Stimulated activated CD8-positive, alpha-beta memory T cell treated with anti-CD3 and anti-CD28 coated beads, Interleukin-15, amount 100 ng/mL, for 24 hours (primary cell): ENCODE results near the gene CLASP1.

Source experiments
- DNase-seq: peaks from one replicate; pipeline ENCODE4 v3.0.0-alpha.2; 2020; ENCODE audit warnings: low read depth

CLASP1 gene

DNA sequence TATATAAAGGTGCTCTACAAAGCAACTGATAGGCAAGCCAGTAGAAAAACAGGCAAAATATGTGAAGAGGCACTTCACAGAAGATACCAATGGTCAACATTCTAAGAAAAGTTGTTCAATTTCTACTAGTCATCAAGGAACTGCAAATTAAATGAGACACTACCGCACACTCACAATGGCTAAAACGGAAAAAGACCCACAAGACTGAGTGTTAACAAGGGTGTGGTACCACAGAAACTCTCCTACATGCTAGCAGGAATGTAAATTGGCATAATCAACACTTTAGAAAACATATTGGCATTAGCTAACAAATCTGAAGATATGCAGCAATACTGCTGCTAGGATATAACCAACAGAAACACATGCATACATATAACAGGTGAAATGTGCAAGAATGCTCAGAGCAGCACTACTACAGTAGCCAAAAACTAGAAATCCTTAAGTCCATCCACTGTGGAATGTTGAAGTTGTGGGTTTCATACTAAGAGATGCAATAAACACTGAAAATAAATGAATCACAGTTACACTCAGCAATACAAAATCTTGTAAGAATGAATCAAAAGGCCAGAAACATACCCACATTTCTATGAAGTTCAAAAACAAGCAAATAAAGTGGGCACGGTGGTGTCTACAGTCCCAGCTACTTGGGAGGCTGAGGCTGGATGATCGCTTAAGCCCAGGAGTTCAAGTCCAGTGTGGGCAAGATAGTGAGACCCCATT lies 109.4 kb downstream of the CLASP1 start:
- DNase-seq: no peak

DNA sequence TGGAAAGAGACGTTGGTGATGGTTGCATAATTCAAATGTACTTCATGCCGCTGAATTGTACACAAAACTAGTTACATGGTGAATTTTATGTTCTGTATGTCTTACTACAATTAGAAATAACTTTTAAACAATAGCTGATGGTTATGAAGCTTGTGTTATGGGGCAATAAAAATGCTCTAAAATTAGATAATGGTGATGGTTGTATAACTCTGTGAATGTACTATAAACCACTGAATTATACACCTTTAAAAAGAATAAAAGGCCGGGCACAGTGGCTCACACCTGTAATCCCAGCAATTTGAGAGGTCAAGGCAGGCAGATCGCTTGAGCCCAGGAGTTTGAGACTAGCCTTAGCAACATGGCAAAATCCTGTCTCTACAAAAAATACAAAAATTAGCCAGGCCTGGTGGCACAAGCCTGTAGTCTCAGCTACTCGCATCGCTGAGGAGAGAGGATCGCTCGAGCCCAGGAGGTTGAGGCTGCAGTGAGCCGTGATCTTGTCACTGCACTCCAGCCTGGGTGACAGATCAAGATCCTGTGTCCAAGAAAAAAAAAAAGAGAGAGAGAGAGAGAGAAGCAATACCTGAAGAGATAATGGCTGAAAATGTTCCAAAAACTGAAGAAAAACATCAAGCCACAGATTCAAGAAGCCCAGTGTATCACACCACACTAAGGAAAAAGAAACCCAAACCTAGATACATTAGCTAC lies 112.3 kb downstream of the CLASP1 start:
- no peak for DNase-seq

DNA sequence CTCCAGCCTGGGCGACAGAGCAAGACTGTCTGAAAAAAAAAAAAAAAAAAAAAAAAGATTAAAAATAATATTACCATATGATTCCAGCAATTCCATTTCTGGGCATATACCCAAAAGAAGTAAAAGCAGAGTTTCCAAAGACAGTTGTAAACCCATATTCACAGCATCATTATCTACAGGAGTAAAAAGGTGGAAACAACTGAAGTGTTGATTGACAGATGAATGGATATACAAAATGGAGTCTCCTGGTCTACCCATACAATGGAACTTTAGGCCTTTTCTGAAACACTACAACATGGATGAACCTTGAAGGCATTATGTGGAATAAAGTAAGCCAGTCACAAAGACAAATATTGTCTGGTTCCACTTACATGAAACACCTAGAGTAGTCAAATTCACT lies 112.9 kb downstream of the CLASP1 start:
- no peak for DNase-seq

DNA sequence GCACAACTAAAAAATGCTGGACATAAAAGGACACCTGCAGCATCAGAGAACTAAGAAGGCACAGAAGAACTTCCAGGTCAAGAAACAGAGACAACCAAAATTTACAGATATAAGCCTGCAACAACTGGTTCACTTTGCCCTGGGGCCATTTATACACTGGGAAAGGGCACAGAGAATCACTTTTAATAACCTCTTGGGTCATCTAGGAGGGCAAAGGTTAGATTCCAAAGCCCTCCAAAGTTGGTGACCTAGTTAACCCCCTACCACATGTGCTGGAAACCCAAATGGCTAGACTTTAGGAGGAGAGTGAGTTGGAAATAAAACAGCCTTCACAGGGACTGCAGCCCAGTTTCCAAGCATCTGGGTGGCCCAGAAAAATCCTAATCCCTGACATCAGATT lies 115.3 kb downstream of the CLASP1 start:
- DNase-seq: no peak

DNA sequence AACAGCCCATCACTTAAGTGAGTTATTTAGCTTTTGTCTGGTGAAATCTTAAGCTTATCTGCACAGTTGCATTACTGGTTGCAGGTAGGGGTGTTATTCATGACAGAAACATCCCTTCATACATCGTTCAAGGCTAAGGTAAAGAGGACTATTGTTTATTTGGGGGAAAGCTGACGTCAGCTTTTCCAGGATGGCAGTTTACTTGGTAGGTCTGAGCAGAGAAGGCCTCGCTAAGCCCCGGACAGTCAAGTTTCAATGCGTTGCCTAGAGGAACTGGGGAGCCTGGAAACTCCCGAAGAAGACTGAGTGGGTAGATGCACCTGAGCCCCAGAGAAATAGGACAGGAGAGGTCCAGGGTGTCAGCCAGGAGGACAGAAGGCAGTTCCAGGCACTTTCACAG lies 116.4 kb downstream of the CLASP1 start:
- no peak for DNase-seq

DNA sequence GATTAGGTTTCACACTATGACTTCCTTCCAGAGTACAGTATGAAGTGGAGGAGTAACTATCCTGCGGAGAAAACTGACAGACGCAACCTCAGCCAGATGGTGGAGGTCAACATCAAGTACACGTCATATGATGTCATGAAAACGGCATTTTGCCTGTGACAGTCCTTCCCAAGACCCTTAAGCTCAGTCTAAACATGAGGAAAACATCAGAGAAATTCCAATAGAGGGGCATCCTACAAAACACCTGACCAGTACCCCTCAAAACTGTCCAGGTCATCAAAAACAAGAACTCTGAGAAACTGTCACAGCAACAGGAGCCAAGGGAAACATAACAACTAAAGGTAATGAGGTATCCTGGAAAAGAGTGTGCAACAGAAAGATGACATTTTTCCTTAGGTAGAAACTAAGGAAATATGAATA lies 116.9 kb downstream of the CLASP1 start:
- DNase-seq: no peak

DNA sequence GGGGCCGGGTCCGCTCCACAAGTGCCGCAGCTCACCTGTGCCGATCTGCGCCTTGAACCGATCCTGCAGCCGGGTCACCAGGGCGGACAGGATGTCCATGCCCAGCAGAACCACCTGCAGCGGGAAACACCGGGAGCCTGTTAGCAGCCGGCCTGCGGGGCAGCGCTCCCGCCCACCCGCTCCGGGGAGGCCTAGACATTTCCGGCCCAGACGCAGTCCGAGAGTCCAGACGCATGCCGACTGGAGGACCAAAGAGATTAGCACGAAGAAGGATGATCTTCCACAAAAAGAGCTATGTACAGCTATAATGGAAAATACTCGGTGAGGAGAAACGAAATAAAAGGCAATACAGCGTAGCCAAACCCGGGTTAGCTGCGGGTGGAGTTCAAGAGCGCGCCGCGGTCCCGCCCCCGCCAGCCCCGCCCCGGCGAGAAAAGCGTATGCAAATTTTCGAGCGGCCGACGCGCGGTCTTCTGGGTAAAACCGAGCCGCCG lies 119.0 kb downstream of the CLASP1 start:
- peak; percentile 73 for DNase-seq

DNA sequence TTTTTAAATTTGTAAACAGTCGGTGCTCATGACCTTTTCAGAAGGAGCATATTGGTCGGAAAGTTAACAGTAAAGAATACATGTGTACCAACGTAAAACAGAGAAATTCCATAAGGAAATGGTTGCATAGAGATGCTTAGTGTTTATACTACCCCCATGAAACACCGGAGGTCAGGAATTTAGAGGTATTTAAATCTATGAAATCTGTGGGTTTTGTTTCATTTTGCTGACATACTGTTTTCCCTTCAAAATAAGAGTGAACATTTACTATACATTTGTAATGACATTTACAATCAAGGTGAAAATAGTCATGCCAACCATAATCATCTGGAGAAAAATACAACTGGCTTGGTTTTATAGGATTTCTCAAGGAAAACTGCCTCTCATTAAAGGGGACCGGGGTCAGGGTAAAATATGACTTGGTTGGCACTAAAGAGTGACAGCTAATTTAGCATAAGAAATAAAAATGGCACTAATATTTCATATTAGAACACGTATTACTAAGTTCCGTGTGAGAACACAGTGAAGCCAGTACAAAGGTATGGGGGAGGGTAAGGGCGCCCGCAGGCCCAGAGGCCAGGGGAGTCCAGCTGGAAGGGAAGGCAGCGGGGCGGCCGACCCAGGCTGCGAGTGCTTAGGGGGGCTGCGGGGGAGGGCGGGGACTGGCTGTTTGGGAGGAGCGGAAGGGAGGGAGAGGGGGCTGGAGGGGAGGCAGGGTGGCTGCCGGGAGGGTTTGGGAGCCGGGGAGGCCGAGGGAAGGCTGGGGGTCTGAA lies 119.6 kb downstream of the CLASP1 start:
- peak; percentile 21 for DNase-seq

DNA sequence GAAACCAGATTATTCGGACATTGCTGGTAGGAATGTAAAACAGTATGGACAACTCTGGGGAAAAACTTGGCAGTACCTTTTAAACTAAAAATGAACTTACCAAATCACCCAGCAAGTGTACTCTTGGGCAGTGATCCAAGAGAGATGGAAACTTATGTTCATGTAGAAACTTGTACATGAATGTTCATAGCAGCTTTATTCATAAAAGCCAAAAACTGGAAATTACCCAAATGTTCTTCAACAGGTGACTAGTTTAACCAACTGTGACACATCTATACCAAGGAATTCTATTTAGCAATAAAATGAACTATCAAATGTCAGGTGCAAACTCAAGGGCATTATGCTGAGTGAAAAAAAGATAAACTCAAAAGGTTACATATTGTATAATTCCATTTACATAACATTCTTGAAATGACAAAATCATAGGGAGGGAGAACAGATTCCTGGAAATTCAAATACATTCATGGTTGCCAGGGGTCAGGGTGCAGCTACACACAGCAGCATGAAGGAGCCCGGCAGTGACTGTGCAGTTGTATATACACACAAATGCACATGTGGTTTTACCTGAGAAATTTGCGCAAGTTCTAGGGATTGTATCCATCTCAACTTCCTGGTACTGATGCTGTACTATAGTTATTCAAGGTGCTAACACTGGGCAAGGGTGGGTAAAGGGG lies 122.1 kb downstream of the CLASP1 start:
- no peak for DNase-seq

DNA sequence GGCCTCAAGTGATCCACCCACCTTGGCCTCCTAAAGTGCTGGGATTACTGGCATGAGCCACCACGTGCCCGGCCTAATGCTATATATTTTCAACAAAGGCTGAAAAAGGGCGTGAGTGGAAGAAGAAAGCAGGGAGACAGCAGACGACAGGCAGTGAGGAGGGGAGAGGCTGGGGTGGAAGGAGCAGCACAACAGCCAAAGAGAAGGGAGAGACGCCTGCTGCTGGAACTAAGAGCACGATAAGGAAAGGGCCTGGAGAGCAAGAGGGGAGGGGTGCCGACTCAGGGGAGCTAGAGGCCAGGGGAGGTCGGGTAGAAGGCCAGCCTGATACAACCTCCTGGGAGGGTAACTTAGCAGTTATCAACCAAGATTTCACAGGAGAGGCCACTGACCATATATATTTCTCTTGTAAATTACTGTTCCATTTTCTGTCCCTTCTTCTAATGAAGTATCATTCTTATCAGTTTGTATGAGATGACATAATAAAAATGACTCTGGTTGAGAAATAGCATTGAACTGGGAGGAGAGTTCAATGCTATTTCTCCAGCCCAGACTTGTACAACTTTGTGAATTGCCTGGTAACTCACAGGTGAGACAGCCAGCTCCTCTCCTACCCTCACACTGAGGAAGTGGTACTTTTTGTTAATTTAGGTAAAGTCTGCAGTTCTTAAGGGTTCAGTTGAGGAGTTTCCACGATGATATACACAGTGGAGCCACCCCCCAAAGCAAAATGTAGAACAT lies 124.4 kb downstream of the CLASP1 start:
- DNase-seq: no peak

DNA sequence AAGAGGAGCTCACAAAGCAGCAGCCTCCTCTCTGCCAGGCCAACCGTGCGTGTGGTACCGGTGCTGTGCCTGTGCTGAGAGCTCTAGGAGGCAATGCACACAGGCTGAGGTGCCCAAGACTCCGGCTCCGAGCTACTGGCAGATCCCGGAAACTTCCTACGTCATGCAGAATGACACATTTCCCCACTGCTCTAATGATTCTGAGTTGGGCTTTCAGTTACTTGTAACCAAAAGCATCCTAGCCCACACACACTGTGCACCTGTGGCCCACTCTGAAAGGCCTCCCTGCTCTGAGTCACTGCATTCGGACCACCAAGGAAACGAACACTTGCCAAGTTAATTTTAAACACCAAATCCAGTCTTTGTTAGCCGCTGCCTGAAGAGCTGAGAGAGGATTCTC lies 127.9 kb downstream of the CLASP1 start:
- no peak for DNase-seq

DNA sequence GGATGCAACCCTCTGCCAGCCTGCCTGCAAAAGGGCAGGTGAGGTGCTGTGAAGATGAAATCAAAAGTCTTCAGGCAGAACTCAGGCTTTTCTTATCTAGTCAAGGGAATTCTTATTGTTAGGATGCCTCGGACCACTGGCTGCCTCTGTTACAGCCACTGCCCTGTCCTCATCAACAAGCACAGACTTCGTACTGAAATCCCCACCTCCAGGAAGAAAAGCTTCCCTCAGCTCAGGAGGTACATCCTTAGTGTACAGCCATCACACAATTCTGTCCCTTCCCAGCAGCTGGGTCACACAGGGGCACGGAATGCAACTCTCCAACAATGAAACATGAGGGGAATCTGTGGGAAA lies 128.6 kb downstream of the CLASP1 start:
- DNase-seq: no peak

DNA sequence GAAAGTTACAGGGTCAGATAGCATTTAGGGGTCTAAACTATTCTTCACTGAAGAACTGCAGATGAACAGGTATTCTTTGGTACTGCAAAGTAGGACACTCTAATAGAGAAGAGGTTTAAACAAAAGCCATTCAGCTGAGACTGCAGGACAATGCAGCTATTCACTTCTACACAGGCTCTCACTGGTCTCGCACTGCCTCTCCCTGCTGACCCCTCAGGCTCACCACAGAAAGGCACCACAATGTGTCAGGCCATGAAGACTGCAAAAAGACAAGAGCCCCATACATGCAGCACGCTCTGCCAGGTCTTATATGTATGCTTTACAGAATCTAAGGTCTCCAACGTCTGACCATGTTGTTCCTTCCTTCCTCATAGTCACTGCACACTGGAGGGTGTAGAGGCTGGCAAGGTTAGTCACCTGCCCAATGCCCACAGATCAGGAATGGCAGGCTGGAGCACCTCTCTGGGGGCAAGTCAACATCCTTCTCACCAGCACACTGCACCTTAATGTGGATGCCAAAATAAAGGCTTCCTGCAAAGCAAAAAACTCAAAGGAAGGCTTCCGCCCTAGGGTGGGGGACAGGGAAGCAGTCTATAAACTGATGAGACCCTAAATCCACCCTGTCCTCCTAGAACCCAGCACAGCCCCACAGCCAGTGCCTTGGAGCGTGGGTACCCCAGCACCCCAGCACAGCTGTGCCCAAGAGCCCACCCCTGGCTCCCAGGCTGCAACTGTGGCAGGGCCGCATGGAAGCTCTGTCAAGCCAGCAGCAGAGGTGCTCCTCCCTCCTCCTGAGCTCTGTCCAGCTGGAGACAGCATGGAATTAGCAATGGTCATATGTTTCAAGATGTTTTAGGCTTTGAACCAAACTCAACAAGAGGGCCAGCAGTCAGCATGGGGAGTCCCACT lies 129.3 kb downstream of the CLASP1 start:
- no peak for DNase-seq

DNA sequence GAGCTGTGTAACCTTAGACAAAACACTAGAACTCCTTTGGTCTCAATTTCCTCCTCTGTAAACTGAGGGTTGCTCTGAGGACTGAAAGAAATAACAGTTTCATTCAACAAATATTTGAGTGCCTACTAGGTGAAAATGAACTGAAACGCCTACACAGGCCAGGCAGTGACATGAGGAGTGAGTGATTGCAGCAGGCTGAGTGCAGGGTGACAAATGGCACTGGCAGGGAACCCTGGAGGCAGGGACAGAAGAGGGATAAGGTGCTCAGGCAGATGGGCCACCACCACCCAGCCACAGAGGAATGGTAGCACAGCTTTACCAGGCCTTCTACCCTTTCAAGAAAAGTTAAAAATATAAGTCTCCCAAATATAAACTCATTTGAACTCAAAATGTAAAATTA lies 130.1 kb downstream of the CLASP1 start:
- no peak for DNase-seq

DNA sequence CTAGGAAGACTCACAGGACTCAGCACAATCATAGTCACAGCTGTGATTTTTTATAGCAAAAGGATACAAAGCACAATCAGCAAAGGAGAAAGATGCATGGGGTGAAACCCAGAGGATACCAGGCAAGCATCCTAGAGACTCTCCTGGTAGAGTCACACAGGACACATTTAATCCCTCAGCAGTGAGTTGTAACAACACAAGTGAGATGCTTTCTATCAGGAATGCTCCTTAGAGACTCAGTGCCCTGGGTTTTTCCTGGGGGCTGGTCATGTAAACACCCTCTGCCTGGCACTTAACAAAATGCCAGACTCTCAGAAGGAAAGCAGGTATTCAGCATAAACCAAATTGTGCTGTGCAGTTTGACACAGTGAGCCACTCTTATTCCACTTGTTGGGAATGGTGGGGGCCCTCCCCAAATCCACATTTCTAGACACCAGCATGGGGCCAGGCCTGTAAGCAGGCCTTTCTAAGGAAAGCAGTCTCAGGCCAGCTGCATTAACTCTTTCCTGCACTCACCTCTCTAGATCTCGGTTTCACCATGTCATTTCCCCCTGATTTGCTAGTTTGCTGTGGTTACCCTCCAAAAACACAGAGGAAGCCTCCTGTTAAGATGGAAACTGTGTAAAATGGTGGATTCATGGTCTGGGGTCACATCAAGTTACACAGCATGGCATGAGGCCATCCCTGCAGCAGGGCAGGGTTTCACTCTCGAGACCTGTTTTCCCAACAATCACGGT lies 135.5 kb downstream of the CLASP1 start:
- DNase-seq: no peak

DNA sequence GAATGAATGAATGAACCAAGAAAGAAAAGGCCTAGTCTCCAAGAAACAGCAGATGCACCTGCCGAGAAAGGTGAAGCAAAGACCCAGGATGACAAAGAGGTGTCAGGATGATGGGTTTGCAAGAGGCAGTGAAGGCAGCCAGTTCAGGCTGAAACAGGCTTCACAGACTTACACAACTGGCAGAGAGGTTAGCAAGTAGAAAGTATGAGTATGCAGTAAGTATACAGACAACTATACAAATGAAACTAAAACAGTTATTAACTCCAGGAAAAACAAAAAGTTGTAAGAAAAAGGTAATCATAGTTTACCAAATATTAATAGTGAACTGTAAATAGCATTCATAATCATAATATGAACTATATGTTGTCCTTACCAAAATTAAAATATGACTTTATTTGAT lies 138.4 kb downstream of the CLASP1 start:
- no peak for DNase-seq

DNA sequence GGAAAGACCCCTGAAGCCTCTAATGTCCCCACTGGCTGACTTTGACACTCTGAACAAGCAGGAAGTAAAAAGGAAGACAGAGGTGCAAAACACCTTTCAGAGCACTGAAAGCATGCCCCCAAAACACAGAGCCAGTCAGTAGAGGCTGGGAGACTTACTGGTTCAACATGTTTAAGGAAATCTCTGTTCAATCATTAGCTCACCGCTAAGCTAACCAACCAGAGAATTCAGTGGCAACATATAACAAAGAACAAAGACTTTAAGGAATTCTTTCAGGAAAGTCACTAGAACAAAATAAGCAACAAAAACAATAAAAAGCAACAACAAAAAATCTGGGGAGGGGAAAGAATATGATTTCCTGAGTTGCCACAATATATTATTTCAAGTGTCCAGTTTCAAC lies 142.6 kb downstream of the CLASP1 start:
- DNase-seq: no peak

DNA sequence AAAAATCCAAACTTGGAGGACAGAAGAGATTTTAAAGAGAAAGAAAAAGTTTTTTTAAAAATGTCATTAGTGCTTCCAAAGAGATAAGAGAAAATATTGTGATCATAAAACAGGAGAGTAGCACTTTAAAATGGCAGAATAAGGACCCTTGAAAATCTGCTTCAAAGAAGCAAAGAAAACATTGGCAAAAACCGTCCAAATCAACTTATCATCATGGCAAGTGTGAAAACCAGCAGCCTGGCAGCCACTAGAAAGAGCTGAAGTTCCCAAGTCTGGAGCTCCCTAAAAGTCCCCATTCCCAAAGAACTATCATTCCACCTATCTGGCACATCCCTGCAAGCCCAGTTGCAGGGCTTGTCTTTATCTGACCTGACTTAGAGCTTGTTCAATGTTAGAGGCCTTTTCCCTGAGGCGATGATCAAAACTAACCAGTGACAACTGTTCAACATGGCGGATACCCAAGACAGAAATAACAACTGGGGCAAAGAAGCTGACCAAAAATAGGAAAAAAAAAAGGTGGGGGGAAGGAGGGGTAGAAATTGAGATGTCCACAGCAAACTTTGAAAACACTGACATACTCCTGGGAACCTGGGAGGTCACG lies 143.2 kb downstream of the CLASP1 start:
- DNase-seq: no peak

DNA sequence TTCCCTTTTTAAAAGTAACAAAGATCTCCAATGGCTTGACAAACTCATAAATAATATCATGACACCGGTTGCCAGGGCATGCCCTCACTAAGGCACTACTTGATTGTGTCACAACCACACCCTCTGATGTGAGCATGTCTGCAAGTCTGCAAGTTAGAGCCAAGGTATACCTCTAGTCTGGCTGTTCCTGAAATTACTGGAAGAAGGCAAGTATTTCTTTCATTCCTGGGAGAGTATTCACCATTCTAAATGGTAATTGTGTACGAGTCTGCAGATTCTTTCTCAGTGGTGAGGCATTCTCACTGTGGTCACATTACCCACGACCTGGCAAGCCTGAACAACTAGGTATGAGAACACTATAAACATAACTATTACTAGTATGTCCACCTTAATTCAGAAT lies 144.3 kb downstream of the CLASP1 start:
- no peak for DNase-seq

DNA sequence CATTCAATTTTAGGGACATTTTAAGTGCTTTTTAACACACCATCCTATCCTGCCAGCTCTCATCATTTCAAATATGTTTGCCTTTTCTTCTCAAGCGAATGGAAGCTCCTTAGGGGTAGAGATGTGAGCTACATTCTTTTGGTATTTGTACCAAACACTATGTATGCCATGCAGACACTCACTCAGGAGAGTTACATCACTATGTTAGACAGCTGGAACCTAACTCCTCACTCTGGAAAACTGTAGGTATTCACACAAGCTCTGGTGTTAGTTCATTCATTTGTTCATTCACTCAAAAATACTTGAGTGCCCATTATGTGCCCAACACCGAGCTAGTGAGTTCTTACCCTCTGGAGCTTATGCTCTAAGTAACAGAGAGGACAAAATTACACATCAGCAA lies 144.9 kb downstream of the CLASP1 start:
- no peak for DNase-seq
